Measurements from ENCODE around the gene PADI4.

PADI4 gene

DNA sequence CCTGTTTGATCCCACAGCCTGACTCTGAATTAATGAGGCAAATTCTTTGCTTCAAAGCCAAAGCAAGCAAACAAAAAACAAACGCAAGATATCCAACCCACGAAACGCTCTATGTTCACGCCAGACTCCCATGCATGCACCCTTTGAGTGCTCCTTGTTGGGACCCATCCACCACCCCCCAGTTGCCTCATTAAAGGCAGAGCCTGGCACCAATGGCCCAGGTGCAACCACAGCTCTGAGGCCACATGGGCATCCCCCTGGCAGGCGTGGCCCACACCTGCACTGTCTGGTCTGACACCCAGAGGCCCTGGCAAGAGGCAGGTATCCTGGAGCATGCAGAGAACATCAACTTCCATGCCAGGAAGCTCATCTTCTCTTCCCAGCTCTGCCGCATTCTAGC, 1.1 kb upstream of the PADI4 start:
- Histone ChIP-seq H3K36me3 (ENCODE audit: control insufficient read depth, insufficient read depth, low read length) (no peaks in the 10 kb centered on the region), H3K4me1 (ENCODE audit: control insufficient read depth, insufficient read depth, low read length) (no peaks in the 10 kb centered on the region), H3K9ac (ENCODE audit: low read length) (no peak overlapping the region), H3K4me3 (ENCODE audit: low read length) (no peak overlapping the region), H3K27me3 (ENCODE audit: control insufficient read depth, insufficient read depth, low read length) (peaks cover 27% of the 10 kb centered on the region), H3K9me3 (ENCODE audit: control insufficient read depth, low read length) (no peaks in the 10 kb centered on the region)

DNA sequence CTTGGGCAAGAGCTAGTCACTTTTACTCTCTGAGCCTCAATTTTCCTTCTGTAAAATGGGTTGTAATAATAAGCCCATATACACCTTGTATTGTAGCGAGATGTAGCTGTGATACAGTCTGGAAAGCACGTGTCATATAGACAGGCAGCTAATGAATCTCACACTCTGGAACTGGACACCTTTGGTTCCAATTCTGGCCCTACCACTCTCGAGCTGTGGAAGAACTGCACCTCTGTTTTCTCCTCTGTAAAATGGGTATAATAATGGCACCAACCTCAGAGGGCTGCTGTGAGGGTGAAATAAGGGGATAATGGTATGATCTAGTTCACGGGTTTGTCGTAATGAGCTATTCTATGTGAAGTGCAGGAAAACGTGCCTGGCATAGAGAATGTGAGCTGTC, 668 bp upstream of the PADI4 start:
- Histone ChIP-seq H3K9ac (ENCODE audit: low read length) (no peak overlapping the region), H3K36me3 (ENCODE audit: control insufficient read depth, insufficient read depth, low read length) (no peaks in the 10 kb centered on the region), H3K9me3 (ENCODE audit: control insufficient read depth, low read length) (no peaks in the 10 kb centered on the region), H3K27me3 (ENCODE audit: control insufficient read depth, insufficient read depth, low read length) (peaks cover 27% of the 10 kb centered on the region), H3K4me3 (ENCODE audit: low read length) (no peak overlapping the region), H3K4me1 (ENCODE audit: control insufficient read depth, insufficient read depth, low read length) (no peaks in the 10 kb centered on the region)

DNA sequence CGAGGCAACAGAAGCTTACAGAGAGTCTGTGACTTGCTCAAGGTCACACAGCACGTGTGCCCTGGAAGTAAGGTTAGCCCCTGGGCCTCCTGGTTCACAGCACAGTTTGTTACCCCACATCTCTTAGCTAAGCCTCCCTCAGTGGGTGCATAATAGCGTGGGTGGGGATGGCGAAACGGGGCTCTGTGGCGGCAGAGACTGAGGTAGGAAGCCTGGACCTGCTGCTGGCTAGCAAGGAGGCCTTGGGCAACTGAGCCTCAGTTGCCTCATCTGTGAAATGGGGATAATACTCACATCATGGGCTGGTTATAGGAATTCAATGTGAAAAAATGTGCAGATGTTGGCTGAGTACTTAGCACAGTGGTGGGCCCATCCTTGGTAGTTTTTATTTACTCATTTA, 596 bp downstream of the PADI4 start:
- Histone ChIP-seq H3K27me3 (ENCODE audit: control insufficient read depth, insufficient read depth, low read length) (peaks cover 27% of the 10 kb centered on the region), H3K36me3 (ENCODE audit: control insufficient read depth, insufficient read depth, low read length) (no peaks in the 10 kb centered on the region), H3K9me3 (ENCODE audit: control insufficient read depth, low read length) (no peaks in the 10 kb centered on the region), H3K4me1 (ENCODE audit: control insufficient read depth, insufficient read depth, low read length) (no peaks in the 10 kb centered on the region), H3K4me3 (ENCODE audit: low read length) (no peak overlapping the region), H3K9ac (ENCODE audit: low read length) (no peak overlapping the region)

DNA sequence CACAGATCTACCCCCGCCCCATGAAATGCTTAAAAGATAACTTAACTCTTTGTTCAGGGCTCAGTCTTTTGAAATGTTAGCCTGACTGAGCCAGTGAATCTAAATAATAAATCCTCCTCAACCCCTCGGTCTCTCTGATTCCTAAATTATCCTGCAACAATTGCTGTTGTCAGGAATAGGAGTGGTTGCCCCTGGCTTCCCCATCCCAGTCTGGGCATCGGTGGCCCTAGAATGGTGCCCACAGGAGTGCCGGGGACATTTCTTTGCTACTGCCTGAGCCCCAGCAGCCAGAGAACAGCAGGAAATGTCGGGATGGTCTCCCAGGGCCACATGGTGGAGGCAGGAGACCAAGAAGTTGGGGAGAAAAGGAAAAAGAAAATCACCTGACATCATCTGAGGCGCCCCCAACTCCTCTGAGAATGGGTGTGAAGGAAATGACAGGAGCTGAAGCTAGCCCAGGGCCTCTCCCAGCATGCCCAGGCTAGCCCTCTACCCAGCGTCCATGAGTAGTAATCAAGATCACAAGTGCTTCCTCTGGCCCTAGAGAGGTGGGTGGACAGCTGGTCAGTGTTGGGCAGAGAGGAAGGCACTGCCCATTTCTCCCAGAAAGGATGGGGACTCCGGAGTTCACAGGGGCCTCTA, 1.6 kb downstream of the PADI4 start:
- Histone ChIP-seq H3K9ac (ENCODE audit: low read length) (no peak overlapping the region), H3K27me3 (ENCODE audit: control insufficient read depth, insufficient read depth, low read length) (peaks cover 27% of the 10 kb centered on the region), H3K36me3 (ENCODE audit: control insufficient read depth, insufficient read depth, low read length) (no peaks in the 10 kb centered on the region), H3K9me3 (ENCODE audit: control insufficient read depth, low read length) (no peaks in the 10 kb centered on the region), H3K4me3 (ENCODE audit: low read length) (no peak overlapping the region), H3K4me1 (ENCODE audit: control insufficient read depth, insufficient read depth, low read length) (no peaks in the 10 kb centered on the region)

DNA sequence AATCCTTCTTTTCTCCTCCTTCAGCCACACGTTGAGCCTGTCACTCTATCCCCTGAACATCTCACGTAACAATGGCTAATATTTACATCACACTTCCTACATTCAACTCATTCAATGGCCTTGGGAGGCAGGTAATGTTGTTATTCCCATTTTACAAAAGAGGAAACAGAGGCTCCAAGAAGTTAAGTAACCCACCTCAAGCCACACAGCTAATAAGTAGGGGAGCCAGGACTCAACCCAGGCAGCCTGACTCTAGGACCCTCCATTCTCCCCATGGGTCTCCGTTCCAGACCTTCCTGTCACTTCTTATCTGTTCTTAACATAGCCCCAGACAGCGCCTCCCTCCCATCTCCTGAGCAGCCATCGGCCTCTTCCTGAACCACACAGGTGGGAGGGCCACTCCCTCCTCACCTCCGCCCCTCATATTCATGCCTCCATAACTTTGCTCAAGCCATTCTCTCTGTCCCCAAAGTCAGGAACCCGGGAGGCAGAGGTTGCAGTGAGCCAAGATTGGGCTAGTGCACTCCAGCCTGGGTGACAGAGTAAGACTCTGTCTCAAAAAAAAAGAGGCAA, 2.2 kb downstream of the PADI4 start:
- Histone ChIP-seq H3K27me3 (ENCODE audit: control insufficient read depth, insufficient read depth, low read length) (peaks cover 27% of the 10 kb centered on the region), H3K4me3 (ENCODE audit: low read length) (no peak overlapping the region), H3K36me3 (ENCODE audit: control insufficient read depth, insufficient read depth, low read length) (no peaks in the 10 kb centered on the region), H3K9ac (ENCODE audit: low read length) (no peak overlapping the region), H3K9me3 (ENCODE audit: control insufficient read depth, low read length) (no peaks in the 10 kb centered on the region), H3K4me1 (ENCODE audit: control insufficient read depth, insufficient read depth, low read length) (no peaks in the 10 kb centered on the region)

DNA sequence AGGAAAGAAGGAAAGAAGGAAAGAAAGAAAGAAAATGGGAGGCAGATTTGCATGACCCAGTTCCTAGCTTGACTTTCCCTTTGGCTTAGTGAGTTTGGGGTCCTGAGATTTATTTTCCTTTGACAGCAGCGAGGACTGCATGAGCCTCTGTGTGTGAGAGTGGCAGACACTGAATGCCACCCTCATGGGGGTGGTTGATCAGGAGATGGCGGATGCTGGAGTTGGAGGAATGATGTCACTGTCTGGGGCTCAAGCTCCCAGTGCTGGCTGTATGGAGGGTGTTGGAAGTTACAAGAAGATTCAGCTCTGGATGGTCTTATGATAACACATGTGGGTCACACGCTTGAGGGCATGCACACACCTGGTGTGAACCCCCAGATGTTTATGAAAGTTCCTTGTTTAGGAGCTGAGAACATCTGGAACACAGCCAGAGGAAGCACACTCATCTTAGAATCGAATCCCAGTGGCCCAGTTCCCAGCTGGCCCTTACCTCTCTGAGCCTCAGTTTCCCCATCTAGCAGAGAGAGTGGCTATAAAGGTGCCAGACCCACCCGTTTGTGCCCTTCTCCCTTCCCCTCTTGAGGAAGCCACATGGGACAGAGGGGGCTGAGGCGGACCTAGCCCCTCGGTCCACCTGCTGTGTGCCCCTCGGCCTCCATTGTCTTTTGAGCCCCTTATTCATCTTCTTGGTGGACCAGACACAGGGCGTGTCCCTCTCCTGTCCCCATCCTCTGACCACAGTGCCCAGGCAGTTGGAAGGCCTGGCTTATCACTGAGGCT, 5.7 kb downstream of the PADI4 start:
- no peaks in the 10 kb centered on the region for H3K36me3 ChIP-seq (ENCODE audit: control insufficient read depth, insufficient read depth, low read length)
- H3K4me1 ChIP-seq (ENCODE audit: control insufficient read depth, insufficient read depth, low read length) = no peaks in the 10 kb centered on the region
- no peaks in the 10 kb centered on the region for H3K9me3 ChIP-seq (ENCODE audit: control insufficient read depth, low read length)
- peaks cover 13% of the 10 kb centered on the region for H3K27me3 ChIP-seq (ENCODE audit: control insufficient read depth, insufficient read depth, low read length)
- no peak overlapping the region for H3K9ac ChIP-seq (ENCODE audit: low read length)
- H3K4me3 ChIP-seq (ENCODE audit: low read length) = no peak overlapping the region

DNA sequence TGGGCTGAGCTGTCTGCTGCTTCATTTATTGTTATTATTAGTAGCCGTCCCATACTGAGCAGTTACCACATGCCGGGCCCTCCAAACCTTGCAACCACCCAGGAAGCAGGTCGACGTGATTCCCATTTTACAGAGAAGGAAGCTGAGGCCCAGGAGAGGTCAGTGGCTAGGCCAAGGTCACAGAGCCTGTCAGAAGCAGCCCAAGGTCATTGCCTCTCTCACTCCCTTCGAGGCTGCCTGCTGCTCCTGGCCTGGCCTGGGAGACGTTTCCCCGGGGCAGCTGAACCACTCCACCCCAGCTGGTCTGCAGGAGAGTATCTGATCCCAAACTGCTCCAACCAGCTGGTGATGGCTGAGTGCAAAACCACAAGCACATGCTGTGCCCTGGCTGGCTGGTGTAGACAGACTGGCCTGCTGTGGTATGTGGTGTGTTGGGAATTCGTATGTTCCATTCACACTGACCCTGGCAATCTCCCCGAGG, 6.5 kb downstream of the PADI4 start:
- Histone ChIP-seq H3K9ac (ENCODE audit: low read length) (no peak overlapping the region), H3K4me3 (ENCODE audit: low read length) (no peak overlapping the region), H3K36me3 (ENCODE audit: control insufficient read depth, insufficient read depth, low read length) (no peaks in the 10 kb centered on the region), H3K4me1 (ENCODE audit: control insufficient read depth, insufficient read depth, low read length) (no peaks in the 10 kb centered on the region), H3K27me3 (ENCODE audit: control insufficient read depth, insufficient read depth, low read length) (peaks cover 10% of the 10 kb centered on the region), H3K9me3 (ENCODE audit: control insufficient read depth, low read length) (no peaks in the 10 kb centered on the region)

DNA sequence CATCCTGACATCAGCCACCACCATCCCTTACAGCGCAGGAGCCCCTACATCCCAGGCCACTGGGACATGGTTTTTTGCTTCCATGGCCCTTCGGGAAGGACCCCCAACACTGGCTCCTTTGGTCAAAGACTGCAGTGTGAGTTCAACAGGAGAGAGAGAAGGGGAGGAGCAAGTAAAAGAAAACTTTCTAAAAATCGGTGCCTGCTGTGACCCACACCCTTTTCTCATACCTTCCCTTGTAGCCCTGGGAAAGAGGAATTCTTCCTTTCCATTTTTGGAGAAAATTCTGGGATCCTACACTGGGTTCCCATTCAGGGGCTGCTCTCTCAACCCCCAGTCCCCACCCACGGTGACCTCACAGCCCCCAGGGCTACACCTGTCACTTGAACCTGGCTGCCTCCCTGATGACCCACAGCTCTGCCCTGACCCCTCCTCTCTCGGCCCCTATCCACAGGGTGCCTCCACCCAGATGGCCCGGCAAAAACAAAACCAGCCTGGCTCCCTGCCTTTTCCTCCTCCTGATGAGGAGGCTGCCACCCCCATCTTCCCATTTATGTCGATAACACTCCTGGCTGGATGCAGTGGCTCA, 7.6 kb downstream of the PADI4 start:
- no peaks in the 10 kb centered on the region for H3K36me3 ChIP-seq (ENCODE audit: control insufficient read depth, insufficient read depth, low read length)
- no peaks in the 10 kb centered on the region for H3K9me3 ChIP-seq (ENCODE audit: control insufficient read depth, low read length)
- H3K27me3 ChIP-seq (ENCODE audit: control insufficient read depth, insufficient read depth, low read length) = no peaks in the 10 kb centered on the region
- H3K4me1 ChIP-seq (ENCODE audit: control insufficient read depth, insufficient read depth, low read length) = no peaks in the 10 kb centered on the region
- no peak overlapping the region for H3K4me3 ChIP-seq (ENCODE audit: low read length)
- H3K9ac ChIP-seq (ENCODE audit: low read length) = no peak overlapping the region

DNA sequence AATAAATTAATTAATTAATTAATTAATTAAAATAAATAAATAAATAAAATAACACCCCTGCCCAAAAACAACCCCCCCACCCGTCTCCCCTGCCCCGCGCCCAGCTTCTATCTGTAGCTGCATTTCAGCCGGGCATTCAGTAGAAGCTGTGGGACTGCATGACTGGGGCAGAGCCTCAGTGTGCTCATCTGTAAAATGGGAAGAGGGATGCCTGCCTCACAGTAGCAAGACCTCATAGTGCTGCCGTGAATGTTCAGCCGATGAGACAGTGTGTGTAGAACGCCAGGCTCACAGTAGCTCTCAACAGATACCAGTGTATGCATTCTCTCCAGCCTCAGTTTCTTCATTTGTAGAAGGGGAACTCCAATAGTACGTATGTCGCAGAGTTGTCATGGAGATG, 8.7 kb downstream of the PADI4 start:
- Histone ChIP-seq H3K27me3 (ENCODE audit: control insufficient read depth, insufficient read depth, low read length) (no peaks in the 10 kb centered on the region), H3K36me3 (ENCODE audit: control insufficient read depth, insufficient read depth, low read length) (no peaks in the 10 kb centered on the region), H3K4me1 (ENCODE audit: control insufficient read depth, insufficient read depth, low read length) (no peaks in the 10 kb centered on the region), H3K9ac (ENCODE audit: low read length) (no peak overlapping the region), H3K4me3 (ENCODE audit: low read length) (no peak overlapping the region), H3K9me3 (ENCODE audit: control insufficient read depth, low read length) (no peaks in the 10 kb centered on the region)

DNA sequence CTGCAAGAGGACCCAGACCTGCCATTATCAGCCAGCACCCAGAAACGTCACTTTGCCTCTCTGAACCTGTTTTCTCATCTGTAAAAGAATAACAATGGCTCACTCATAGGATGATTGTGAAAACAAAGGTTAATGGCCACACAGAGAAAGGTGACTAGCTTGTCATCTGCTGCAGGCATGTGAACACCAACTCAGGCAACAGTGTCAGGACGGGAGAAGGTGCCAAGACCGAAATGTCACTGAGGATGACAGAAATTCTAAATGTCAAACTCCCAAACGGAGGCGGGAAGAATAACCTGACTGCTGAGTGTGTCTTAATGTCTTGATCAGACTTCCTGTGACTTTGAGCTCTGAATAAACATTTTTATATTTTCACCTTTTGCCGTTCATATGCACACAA, 10.3 kb downstream of the PADI4 start:
- Histone ChIP-seq H3K9ac (ENCODE audit: low read length) (no peak overlapping the region), H3K4me1 (ENCODE audit: control insufficient read depth, insufficient read depth, low read length) (no peaks in the 10 kb centered on the region), H3K27me3 (ENCODE audit: control insufficient read depth, insufficient read depth, low read length) (no peaks in the 10 kb centered on the region), H3K9me3 (ENCODE audit: control insufficient read depth, low read length) (no peaks in the 10 kb centered on the region), H3K36me3 (ENCODE audit: control insufficient read depth, insufficient read depth, low read length) (no peaks in the 10 kb centered on the region), H3K4me3 (ENCODE audit: low read length) (no peak overlapping the region)

DNA sequence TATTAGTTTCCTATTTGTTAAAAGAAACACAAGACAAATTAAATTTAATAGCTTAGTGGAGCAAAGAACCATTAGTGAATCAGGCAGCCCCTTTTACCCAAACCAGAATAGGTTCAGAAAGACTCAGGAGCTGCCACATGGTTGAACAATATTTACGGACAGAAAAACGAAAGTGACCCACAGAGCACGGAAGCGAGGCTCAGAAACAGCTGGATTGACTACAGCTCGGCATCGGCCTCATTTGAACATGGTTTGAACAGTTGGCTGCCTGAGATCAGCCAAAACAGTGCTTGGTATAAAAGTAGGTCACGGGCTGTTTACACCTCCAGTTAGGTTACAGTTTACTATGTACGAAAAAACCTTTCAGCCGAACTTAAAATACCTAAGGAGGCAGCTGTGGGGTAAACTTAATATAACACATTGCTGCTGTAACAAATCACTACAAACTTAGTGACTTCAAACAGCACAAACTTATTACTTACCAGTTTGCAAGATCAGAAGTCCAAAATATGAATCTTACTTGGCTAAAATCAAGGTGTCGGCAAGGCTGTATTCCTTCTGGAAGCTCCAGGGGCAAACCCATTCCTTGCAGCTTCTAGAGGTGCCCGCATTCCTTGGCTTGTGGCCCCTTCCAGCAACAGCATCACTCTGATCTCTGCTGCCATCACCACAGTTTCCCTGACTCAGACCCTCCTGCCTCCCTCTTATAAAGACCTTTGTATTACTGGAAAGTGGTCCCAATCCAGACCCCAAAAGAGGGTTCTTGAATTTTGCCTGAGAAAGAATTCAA, 11.8 kb downstream of the PADI4 start:
- H3K36me3 ChIP-seq (ENCODE audit: control insufficient read depth, insufficient read depth, low read length) = no peaks in the 10 kb centered on the region
- no peaks in the 10 kb centered on the region for H3K4me1 ChIP-seq (ENCODE audit: control insufficient read depth, insufficient read depth, low read length)
- no peaks in the 10 kb centered on the region for H3K27me3 ChIP-seq (ENCODE audit: control insufficient read depth, insufficient read depth, low read length)
- H3K4me3 ChIP-seq (ENCODE audit: low read length) = no peak overlapping the region
- H3K9me3 ChIP-seq (ENCODE audit: control insufficient read depth, low read length) = no peaks in the 10 kb centered on the region
- no peak overlapping the region for H3K9ac ChIP-seq (ENCODE audit: low read length)

Data from mucosa of stomach (tissue), 1 donor.